IMR-90 (cell line): ENCODE results near the gene FAS.

Experiments used
- BHLHE40 ChIP-seq: fragments of 150-350 bp; IDR thresholded peaks from 2 replicates; pipeline ENCODE4 v1.6.1; 2016; ENCODE audit warnings: mild to moderate bottlenecking, low read depth, low read length
- CTCF ChIP-seq: conservative IDR thresholded peaks from 2 replicates; pipeline ENCODE4 v1.5.1; 2012; ENCODE audit warnings: mild to moderate bottlenecking, low read depth, low read length, improper control_type of control experiment
- FOS ChIP-seq: fragments of 150-350 bp; IDR thresholded peaks from 2 replicates; pipeline ENCODE4 v1.6.1; 2016; ENCODE audit warnings: low read depth, low read length
- MAFK ChIP-seq: IDR thresholded peaks from 2 replicates; pipeline ENCODE4 v1.6.1; 2012; ENCODE audit warnings: low read depth, low read length, improper control_type of control experiment
- MXI1 ChIP-seq: IDR thresholded peaks from 2 replicates; pipeline ENCODE4 v1.6.1; 2012; ENCODE audit warnings: low read depth, mild to moderate bottlenecking, low read length, moderate library complexity, borderline replicate concordance
- NFE2L2 ChIP-seq: fragments of 150-350 bp; IDR thresholded peaks from 2 replicates; pipeline ENCODE4 v1.6.1; 2016; ENCODE audit warnings: low read depth, mild to moderate bottlenecking, low read length
- POLR2A ChIP-seq: IDR thresholded peaks from 2 replicates; pipeline ENCODE4 v1.6.1; 2012; ENCODE audit warnings: mild to moderate bottlenecking, low read depth, low read length
- RAD21 ChIP-seq: IDR thresholded peaks from 2 replicates; pipeline ENCODE4 v1.6.1; 2012; ENCODE audit warnings: low read length, improper control_type of control experiment
- RCOR1 ChIP-seq: IDR thresholded peaks from 2 replicates; pipeline ENCODE4 v1.6.1; 2012; ENCODE audit warnings: mild to moderate bottlenecking, low read length, improper control_type of control experiment; ENCODE audit not compliant: insufficient replicate concordance
- RFX5 ChIP-seq: IDR thresholded peaks from 2 replicates; pipeline ENCODE4 v1.8.0; 2012; ENCODE audit warnings: low read depth, mild to moderate bottlenecking, low read length, moderate library complexity
- USF2 ChIP-seq: fragments of 150-350 bp; IDR thresholded peaks from 2 replicates; pipeline ENCODE4 v1.6.1; 2017; ENCODE audit warnings: mild to moderate bottlenecking, antibody characterized with exemption, low read length, low read depth

GRCh38 chr10:89055159-89055558, 64.6 kb downstream of the FAS start:
- TF ChIP-seq CTCF: no peak
- TF ChIP-seq POLR2A: no peak
- no peak for TF ChIP-seq RFX5
- no peak for TF ChIP-seq FOS
- no peak for TF ChIP-seq BHLHE40
- TF ChIP-seq NFE2L2: no peak
- TF ChIP-seq MXI1: no peak
- TF ChIP-seq RAD21: no peak
- no peak for TF ChIP-seq RCOR1
- no peak for TF ChIP-seq MAFK
- TF ChIP-seq USF2: no peak
